MG63 (cell line): Measurements from ENCODE around the gene RXFP1. TPM values are rescaled to one million over a fixed set of nuclear protein-coding genes. Genes with fewer than 3 reads are reported as not detected.

ENCODE experiments used
- DNase-seq: peaks from one replicate; pipeline ENCODE4 v3.0.0-alpha.2; 2020
- H3K27me3 ChIP-seq: fragments of 250-450 bp; sonication (Bioruptor Pico); 2 replicates; pipeline ENCODE4 v1.5.1; 2020; ENCODE audit warnings: mild to moderate bottlenecking, moderate library complexity
- H3K36me3 ChIP-seq: fragments of 250-450 bp; sonication (Bioruptor Pico); 2 replicates; pipeline ENCODE4 v1.5.1; 2020; ENCODE audit warnings: mild to moderate bottlenecking, moderate library complexity
- H3K4me3 ChIP-seq: fragments of 250-450 bp; sonication (Bioruptor Pico); 2 replicates; pipeline ENCODE4 v1.5.1; 2020; ENCODE audit warnings: mild to moderate bottlenecking, moderate library complexity
- H3K9me3 ChIP-seq: fragments of 250-450 bp; sonication (Bioruptor Pico); 2 replicates; pipeline ENCODE4 v1.5.1; 2020; ENCODE audit warnings: mild to moderate bottlenecking, moderate library complexity
- total RNA-seq: library from RNA; depleted of rRNA; stranded (reverse); fragments of >200 nt; shearing (Covaris generic); gene quantifications from 2 replicates; pipeline ENCODE4 v1.2.3, GENCODE V29; 2014; ENCODE audit warnings: low replicate concordance

Gene RXFP1
- total RNA-seq, 1 experiment from 2014 or later: not detected

GRCh38 chr4:158588777-158589176 is 67.1 kb downstream of the RXFP1 start:
- Histone ChIP-seq H3K27me3 (no peaks in the 10 kb centered on the region), H3K36me3 (no peaks in the 10 kb centered on the region), H3K9me3 (no peaks in the 10 kb centered on the region), H3K4me3 (no peak overlapping the region)
- no peak for DNase-seq

GRCh38 chr4:158590306-158590705 is 68.6 kb downstream of the RXFP1 start:
- no peaks in the 10 kb centered on the region for H3K9me3 ChIP-seq
- no peaks in the 10 kb centered on the region for H3K36me3 ChIP-seq
- no peak for DNase-seq
- H3K4me3 ChIP-seq: no peak overlapping the region
- H3K27me3 ChIP-seq: no peaks in the 10 kb centered on the region

- no peaks in the 10 kb centered on the region for H3K36me3 ChIP-seq
- H3K27me3 ChIP-seq: no peaks in the 10 kb centered on the region
- DNase-seq: no peak
- H3K4me3 ChIP-seq: no peak overlapping the region
- no peaks in the 10 kb centered on the region for H3K9me3 ChIP-seq
Measured at GRCh38 chr4:158590824-158591223, 69.1 kb downstream of the RXFP1 start.

- H3K4me3 ChIP-seq: no peak overlapping the region
- DNase-seq: no peak
- H3K27me3 ChIP-seq: no peaks in the 10 kb centered on the region
- H3K36me3 ChIP-seq: no peaks in the 10 kb centered on the region
- H3K9me3 ChIP-seq: no peaks in the 10 kb centered on the region
Measured at GRCh38 chr4:158597879-158598596, 76.4 kb downstream of the RXFP1 start.

- no peaks in the 10 kb centered on the region for H3K9me3 ChIP-seq
- H3K27me3 ChIP-seq: no peaks in the 10 kb centered on the region
- no peaks in the 10 kb centered on the region for H3K36me3 ChIP-seq
- peak; percentile 91 for DNase-seq
- H3K4me3 ChIP-seq: no peak overlapping the region
Measured at GRCh38 chr4:158599150-158599549, 77.5 kb downstream of the RXFP1 start.

GRCh38 chr4:158599765-158600498 is 78.2 kb downstream of the RXFP1 start:
- DNase-seq: no peak
- H3K9me3 ChIP-seq: no peaks in the 10 kb centered on the region
- H3K36me3 ChIP-seq: no peaks in the 10 kb centered on the region
- H3K27me3 ChIP-seq: no peaks in the 10 kb centered on the region
- H3K4me3 ChIP-seq: no peak overlapping the region

DNA sequence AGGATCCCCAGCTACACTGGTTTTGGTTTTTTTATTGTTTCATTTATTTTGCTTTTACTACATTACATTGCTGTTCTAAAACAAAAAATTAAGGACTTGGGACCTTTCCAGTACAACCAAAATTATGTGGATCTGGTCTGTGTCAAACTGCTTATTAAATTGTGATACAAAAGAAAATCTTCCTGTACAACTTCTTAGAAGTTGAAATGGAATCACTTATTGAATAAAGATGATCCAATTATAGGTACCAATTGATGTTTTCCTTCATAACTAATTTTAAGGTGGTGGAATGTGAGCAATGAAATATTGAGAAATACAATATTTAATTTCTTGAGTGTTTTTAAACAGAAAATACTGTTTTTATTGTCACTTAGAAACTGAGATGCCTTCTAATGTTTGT is 82.7 kb downstream of the RXFP1 start:
- no peaks in the 10 kb centered on the region for H3K27me3 ChIP-seq
- H3K4me3 ChIP-seq: no peak overlapping the region
- DNase-seq: no peak
- H3K9me3 ChIP-seq: peaks cover 3% of the 10 kb centered on the region; the same call in 1 of the 2 replicates
- no peaks in the 10 kb centered on the region for H3K36me3 ChIP-seq

GRCh38 chr4:158605393-158605792 is 83.7 kb downstream of the RXFP1 start:
- no peaks in the 10 kb centered on the region for H3K27me3 ChIP-seq
- no peak overlapping the region for H3K4me3 ChIP-seq
- peaks cover 3% of the 10 kb centered on the region; the same call in 1 of the 2 replicates for H3K9me3 ChIP-seq
- no peaks in the 10 kb centered on the region for H3K36me3 ChIP-seq
- no peak for DNase-seq

GRCh38 chr4:158606969-158607368 is 85.3 kb downstream of the RXFP1 start:
- Histone ChIP-seq H3K27me3 (no peaks in the 10 kb centered on the region), H3K36me3 (no peaks in the 10 kb centered on the region), H3K9me3 (peaks cover 3% of the 10 kb centered on the region; the same call in 1 of the 2 replicates), H3K4me3 (no peak overlapping the region)
- no peak for DNase-seq

DNA sequence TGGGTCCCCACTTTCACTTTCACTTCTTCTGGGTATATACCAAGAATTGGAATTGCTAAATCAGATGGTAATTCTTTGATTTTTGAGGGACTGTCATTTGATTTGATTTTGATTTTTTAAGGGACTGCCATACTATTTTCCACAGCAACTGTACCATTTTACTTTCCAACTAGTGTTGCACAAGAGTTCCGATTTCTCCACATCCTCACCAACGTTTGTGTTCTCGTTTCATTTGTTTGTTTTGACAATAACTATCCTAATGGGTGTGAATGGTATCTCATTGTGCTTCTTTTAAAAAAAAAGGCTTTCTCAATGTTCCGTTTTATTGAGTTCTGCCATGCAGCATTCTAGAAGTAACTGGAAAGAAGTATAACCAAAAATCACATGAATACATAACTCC is 87.4 kb downstream of the RXFP1 start:
- no peaks in the 10 kb centered on the region for H3K36me3 ChIP-seq
- no peak for DNase-seq
- peak overlapping the region; percentile 15 for H3K4me3 ChIP-seq
- H3K9me3 ChIP-seq: peaks cover 3% of the 10 kb centered on the region
- H3K27me3 ChIP-seq: no peaks in the 10 kb centered on the region

DNA sequence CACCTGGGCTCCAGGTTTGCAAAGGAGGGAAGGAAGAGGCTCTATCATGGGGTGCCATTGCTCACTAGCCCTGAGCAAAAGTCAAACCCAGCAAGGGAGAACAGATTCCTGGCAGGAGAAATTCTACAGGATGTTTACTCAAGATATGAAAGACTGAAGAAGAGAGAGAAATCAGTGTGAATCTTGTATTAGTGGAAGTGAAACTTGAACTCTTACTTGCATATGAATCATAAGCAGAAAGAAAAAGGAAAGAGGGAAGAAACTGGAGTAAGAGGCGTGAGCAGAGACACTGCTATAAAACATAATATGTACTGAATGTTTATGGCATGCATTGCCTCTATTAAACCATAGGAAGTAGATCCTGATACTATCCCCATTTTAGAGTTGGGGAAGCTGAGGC is 89.1 kb downstream of the RXFP1 start:
- Histone ChIP-seq H3K4me3 (no peak overlapping the region), H3K36me3 (no peaks in the 10 kb centered on the region), H3K27me3 (no peaks in the 10 kb centered on the region), H3K9me3 (peaks cover 13% of the 10 kb centered on the region)
- DNase-seq: peak; percentile 37

DNA sequence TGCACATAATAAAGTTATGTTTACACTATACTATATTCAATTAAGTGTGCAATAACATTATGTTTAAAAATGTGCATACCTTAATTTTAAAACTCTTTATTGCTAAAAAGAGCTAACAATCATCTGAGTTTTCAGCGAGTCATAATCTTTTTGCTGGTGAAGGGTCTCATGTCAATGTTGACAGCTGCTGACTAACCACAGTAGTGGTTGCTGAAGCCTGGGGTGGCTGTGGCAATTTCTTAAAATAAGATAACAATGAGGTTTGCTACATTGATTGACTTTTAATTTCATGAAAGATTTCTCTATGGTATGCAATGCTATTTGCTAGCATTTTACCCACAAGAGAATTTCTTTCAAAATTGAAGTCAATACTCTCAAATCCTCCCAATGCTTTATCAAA is 91.4 kb downstream of the RXFP1 start:
- Histone ChIP-seq H3K9me3 (peaks cover 13% of the 10 kb centered on the region), H3K27me3 (no peaks in the 10 kb centered on the region), H3K36me3 (no peaks in the 10 kb centered on the region), H3K4me3 (no peak overlapping the region)
- no peak for DNase-seq

DNA sequence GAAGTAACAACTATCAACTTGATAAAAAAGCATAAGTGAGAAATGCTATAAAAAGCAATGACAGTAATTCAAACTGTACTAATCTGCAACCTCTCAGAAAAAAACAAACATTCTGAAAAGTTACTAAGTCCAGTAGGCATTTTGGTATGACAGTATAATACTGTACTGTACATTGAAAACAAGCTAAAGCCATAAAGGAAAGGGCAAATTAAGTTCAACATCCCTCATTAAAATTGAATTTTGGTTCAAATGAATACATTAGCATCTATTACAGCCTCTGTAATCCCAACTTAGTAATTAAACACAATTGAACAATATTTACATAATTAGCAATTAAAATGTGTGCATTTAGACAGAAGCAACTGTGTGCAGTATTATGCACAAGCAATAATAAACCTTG is 96.3 kb downstream of the RXFP1 start:
- no peak overlapping the region for H3K4me3 ChIP-seq
- H3K36me3 ChIP-seq: no peaks in the 10 kb centered on the region
- DNase-seq: no peak
- peaks cover 31% of the 10 kb centered on the region for H3K9me3 ChIP-seq
- no peaks in the 10 kb centered on the region for H3K27me3 ChIP-seq

DNA sequence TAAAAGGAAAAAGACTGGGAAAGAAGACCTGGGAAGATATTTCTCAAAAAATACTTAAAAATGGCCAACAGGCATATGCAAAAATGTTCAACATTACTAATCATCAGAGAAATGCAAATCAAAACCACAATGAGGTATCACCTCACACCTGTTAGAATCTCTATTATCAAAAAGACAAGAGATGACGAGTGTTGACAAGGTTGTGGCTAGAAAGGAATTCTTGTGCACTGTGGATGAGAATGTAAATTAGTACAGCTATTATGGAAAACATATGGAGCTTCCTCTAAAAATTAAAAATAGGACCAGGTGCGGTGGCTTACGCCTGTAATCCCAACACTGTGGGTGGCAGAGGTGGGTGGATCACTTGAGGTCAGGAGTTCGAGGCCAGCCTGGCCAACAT is 100.0 kb downstream of the RXFP1 start:
- Histone ChIP-seq H3K27me3 (no peaks in the 10 kb centered on the region), H3K9me3 (peaks cover 22% of the 10 kb centered on the region), H3K36me3 (no peaks in the 10 kb centered on the region), H3K4me3 (no peak overlapping the region)
- no peak for DNase-seq

DNA sequence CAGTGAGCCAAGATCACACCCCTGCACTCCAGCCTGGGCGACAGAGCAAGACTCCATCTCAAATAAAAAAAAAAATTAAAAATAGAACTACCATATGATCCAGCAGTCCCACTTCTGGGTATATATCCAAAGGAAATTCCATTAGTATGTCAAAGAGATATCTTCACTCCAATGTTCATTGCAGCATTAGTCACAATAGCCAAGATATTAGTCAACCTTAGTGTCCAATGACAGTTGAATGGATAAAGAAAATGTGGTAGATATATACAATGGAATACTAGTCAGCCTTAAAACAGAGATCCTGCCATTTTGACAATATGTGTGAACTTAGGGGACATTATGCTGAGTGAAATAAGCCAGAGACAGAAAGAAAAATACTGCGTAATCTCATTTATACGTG is 100.6 kb downstream of the RXFP1 start:
- no peak for DNase-seq
- Histone ChIP-seq H3K27me3 (no peaks in the 10 kb centered on the region), H3K9me3 (peaks cover 22% of the 10 kb centered on the region), H3K4me3 (no peak overlapping the region), H3K36me3 (no peaks in the 10 kb centered on the region)

DNA sequence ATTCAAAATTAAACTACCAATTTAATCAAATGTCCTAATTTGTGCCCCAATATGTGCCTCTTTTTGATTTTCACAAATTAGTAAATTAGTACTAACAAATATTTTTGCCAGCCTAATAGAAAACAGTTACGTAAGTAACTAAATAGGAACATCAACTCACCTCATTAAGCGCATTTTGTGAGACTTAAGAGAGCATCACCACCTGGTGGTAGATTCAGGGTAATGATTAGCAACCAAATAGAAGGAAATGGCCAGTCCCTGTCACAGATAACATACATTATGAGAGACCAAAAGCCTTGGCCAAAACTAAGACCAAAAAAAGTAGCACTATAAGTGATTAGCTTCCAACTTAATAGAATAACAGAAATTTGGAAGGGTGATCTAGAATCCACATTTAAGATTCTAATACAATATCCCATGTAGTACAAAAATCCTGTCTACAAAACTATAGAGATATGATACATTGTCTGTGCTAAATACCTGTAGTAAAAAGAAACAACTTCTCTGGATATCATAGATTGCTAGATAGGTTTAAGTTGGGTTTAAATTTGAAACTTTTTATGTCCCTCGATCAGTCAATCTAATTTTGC is 103.3 kb downstream of the RXFP1 start:
- DNase-seq: peak; percentile 24
- peaks cover 22% of the 10 kb centered on the region for H3K9me3 ChIP-seq
- H3K36me3 ChIP-seq: no peaks in the 10 kb centered on the region
- H3K4me3 ChIP-seq: no peak overlapping the region
- H3K27me3 ChIP-seq: no peaks in the 10 kb centered on the region

DNA sequence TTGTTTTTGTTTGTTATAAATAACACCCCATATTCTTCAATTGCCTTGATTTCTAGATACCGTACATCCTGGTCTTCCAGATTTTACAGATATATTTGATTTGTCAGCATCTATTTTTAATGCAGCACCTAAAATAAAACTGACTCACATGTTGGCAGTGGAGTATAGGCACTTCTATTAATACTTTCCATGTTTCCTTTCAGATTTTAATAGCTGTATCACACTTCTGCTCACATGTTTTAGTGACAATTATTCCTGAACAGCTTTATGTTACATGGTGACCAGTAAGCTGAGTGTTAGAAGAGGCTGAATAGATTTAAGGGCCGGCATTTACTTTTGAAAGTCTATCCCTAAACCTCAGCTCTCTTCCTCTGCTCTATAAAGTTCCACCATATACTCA is 103.9 kb downstream of the RXFP1 start:
- H3K27me3 ChIP-seq: no peaks in the 10 kb centered on the region
- peaks cover 17% of the 10 kb centered on the region for H3K9me3 ChIP-seq
- no peak for DNase-seq
- H3K36me3 ChIP-seq: no peaks in the 10 kb centered on the region
- no peak overlapping the region for H3K4me3 ChIP-seq

DNA sequence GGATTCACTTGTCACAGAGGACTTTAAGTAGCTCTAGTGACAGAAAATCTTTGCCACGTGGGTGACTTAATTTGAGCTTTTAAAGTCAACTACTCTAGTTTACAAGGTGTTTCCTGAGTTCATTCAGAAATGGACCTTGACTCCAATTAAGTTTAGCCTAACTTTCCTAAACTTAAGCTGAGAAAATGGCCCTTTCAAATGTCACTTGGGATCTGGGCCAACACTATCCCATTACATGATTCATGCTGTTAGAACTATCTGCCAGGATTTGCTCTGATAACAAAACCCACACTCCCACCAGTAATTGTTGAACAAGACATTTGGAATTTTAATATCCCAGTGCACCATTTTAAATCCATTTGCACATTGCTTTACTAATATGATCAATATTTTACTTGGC is 109.2 kb downstream of the RXFP1 start:
- Histone ChIP-seq H3K9me3 (no peaks in the 10 kb centered on the region), H3K36me3 (no peaks in the 10 kb centered on the region), H3K27me3 (no peaks in the 10 kb centered on the region), H3K4me3 (no peak overlapping the region)
- peak; percentile 53 for DNase-seq
